NB4 (cell line): ENCODE results near the gene HEY2.

ENCODE experiments used
- POLR2A ChIP-seq: IDR thresholded peaks from 2 replicates; pipeline ENCODE4 v1.6.1; 2011; ENCODE audit warnings: mild to moderate bottlenecking; ENCODE audit not compliant: insufficient read length; ENCODE audit errors: extremely low read depth
- TF ChIP-seq, protein P1 (sequence below): IDR thresholded peaks from one replicate; pipeline ENCODE4 v1.5.1; 2012; ENCODE audit warnings: low read depth, low read length
- TF ChIP-seq, protein P2 (sequence below): IDR thresholded peaks from 2 replicates; pipeline ENCODE4 v1.6.1; 2011; ENCODE audit warnings: low read depth, low read length

DNA sequence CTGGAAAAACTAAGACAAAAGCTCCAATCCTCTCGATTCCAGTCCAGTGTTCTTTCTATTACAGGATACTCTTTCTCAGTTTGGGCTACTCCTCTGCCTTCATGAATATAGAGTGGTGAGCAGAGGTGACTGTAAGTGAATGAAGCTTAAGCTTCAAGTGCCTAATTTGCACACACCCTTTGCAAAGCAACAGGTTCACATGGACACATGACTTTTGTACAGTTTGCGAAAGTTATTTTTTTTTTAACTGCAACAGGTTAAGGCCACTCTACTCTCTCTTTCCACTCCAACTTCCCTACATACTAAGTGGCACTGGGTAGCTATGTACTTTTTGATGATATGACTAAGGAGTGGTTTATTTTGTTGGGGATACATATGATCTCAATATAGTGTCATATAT lies 19.4 kb upstream of the HEY2 start:
- TF ChIP-seq, protein P1, sequence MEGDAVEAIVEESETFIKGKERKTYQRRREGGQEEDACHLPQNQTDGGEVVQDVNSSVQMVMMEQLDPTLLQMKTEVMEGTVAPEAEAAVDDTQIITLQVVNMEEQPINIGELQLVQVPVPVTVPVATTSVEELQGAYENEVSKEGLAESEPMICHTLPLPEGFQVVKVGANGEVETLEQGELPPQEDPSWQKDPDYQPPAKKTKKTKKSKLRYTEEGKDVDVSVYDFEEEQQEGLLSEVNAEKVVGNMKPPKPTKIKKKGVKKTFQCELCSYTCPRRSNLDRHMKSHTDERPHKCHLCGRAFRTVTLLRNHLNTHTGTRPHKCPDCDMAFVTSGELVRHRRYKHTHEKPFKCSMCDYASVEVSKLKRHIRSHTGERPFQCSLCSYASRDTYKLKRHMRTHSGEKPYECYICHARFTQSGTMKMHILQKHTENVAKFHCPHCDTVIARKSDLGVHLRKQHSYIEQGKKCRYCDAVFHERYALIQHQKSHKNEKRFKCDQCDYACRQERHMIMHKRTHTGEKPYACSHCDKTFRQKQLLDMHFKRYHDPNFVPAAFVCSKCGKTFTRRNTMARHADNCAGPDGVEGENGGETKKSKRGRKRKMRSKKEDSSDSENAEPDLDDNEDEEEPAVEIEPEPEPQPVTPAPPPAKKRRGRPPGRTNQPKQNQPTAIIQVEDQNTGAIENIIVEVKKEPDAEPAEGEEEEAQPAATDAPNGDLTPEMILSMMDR: no peak
- no peak for TF ChIP-seq POLR2A
- TF ChIP-seq, protein P2, sequence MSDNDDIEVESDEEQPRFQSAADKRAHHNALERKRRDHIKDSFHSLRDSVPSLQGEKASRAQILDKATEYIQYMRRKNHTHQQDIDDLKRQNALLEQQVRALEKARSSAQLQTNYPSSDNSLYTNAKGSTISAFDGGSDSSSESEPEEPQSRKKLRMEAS: no peak
